Hematopoietic multipotent progenitor cell (in vitro differentiated cells): ENCODE measurements around the gene CDHR2. TPM values are rescaled to one million over a fixed set of nuclear protein-coding genes. Genes with fewer than 3 reads are reported as not detected.

ENCODE experiments used
- DNase-seq, 3 donors: peaks; one replicate each; pipeline ENCODE4 v3.0.0-alpha.2; 2011 to 2015; ENCODE audit warnings: low read depth in 2 of 3, low spot score in 2 of 3
- total RNA-seq: library from RNA; depleted of rRNA; stranded (reverse); fragments of >200 nt; gene quantifications from one replicate; pipeline ENCODE4 v1.2.3, GENCODE V29; 2012

The CDHR2 gene
- total RNA-seq, 1 donor = under 0.01 TPM

DNA sequence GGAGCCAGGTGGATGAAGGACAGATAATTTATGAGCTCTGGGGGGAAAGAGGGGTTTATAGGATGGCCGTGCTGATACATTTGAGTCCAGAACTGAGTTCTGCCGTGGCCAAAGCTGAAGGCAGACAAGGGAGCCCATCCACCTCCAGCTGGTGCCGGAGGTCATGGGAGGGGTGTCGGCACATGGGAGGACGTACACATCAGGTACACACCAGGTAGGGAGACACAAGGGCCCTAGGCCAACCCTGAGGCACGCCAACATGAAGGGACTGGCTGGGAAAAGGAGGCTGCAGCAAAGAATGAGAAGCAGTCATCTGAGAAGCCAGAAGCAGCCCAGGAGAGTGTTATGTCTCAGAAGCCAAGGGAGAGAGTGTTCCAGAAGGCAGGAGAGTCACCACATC, 62.9 kb downstream of the CDHR2 start:
- DNase-seq = no peak

DNA sequence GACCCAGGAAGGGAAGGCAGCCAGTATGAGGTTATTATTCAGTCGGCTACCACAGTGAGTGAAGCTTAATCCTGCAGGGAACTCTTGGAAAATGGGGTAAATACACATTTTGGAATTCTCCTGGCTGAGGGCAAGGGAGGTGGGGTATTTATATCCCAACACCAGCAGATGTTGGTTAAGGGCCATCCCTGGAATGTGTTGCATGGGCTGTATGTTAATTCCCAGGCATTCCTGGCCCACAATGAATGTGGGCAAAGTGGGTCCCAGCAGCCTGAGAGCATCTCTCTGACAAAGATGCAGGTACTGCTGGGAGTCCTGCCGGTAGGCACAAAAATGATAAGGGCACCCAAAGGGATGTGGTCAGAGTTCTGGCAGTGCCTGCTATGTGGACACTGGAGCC, 63.7 kb downstream of the CDHR2 start:
- DNase-seq = no peak

DNA sequence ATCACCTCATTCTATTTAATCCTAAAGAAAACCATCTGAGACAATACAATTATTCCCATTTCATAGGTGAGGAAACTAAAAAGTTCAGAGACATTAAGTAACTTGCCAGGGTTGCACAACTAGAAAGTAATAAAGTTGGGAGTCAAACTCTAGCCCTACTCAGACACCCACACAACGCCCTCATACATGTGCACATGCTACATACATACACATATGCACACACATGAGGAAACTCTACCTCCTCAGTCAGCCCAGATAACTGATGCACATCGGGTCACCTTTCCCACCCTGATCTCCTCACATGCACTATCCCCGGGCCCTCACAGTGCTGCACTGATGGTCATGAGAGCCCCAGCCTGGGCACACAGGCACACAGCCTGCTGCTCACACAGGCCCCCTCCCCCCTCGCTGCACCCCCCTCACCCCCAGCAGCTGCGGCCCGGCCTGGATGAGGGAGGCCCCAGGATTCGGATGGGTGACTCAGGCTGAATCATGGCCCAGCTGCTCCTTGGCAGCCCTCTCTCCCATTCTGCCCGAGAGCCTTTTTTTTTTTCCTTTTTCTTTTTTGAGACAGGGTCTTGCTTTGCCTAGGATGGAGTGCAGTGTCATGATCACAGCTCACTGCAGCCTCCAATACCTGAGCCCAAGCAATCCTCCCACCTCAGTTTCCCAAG, 65.8 kb downstream of the CDHR2 start:
- DNase-seq = no peak

DNA sequence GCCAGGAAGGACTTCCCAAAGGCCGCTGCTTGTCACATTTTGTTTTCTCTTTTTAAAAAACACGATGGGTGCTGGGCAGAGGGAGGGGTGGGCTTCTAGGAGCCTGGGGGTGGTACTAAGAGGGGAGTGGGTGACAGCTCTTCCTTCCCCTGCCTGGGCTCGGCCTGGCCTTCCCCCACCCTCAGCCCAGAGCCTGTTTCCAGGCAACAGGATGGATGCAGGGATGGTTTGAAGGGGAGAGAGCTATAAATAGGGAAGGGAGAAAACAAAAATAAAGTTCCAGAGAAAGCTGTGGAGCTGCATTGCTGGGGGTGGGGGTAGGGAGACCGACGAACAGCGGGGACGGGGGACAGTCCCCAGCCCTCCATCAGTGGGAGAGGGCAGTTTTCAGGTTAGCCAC, 67.4 kb downstream of the CDHR2 start:
- DNase-seq = no peak

DNA sequence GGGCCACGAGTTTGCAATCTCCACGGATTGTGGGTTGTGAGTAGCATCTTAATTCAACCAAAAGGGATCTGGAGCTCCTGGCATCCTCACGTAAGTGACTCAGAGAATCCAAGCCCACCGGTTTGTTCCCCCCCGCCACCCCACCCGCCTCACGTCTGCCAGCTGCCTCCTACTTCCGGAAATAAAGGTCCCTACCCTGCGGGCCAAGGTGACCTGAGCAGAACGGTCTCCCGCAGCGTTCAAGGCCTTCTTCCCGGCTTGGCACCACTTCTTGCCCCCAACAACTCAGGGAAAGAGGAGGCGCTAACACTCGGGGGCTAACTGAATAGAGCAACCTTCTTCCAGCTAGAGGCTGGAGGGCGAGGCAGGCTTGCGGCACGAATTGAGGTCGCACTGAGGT, 69.6 kb downstream of the CDHR2 start:
- DNase-seq = peak in 1 of 3 donors; percentile 12

DNA sequence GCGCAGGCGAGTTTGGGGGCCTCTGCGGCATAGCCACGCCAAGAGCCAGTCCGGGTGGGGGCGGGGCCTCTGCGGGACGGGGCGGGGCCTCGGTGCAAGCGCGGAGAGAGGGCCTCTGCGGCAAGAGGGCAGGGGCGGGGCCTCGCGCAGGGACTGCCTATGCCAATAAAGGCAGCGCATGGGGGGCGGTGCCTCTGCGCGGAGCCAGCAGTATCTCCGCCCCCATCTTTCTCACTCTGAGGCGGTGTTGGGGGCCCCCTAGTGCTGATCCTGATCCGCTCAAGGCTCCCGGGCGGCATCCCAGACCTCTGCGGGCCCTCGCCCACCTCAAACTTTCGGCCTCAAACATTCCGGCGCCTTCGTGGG, 70.0 kb downstream of the CDHR2 start:
- peak in 2 of 3 donors; percentile 86 to 87 for DNase-seq

DNA sequence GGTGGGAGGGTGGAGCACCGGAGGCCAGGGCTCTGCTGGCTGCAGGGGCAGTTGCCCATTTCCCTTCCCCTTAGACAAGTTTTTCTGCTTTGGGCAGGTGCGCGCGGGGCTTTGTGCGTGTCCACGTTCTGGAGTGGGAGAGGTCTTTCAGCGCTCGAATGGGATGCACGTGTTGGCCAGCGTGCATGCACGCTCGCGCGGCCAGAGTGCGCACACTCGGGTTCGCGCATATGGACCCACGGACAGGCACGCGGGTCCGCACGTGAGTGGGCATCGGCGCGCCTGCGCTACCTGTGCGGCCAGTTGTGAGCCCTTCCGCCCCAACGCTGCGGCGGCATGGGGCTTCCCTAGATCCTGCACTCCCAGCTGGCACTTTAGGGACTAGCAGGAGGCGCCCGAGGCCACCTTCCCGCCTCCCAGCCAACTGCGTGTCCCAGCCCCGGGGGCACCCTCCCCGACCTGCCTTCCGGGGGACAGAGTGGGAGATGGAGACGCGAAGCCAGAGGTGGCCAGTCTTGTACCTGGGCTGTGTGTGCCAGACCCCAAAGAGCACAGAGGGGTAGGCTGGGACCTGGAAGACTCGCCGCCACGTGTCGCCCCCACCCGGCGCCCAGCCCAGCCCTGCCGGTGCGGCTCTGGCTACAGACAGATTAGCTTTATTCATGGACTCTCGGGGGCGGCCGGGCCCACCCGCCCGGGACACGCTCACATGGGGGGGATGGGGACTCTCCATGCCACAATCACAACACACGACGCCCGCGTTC, 70.6 kb downstream of the CDHR2 start:
- DNase-seq = no peak

DNA sequence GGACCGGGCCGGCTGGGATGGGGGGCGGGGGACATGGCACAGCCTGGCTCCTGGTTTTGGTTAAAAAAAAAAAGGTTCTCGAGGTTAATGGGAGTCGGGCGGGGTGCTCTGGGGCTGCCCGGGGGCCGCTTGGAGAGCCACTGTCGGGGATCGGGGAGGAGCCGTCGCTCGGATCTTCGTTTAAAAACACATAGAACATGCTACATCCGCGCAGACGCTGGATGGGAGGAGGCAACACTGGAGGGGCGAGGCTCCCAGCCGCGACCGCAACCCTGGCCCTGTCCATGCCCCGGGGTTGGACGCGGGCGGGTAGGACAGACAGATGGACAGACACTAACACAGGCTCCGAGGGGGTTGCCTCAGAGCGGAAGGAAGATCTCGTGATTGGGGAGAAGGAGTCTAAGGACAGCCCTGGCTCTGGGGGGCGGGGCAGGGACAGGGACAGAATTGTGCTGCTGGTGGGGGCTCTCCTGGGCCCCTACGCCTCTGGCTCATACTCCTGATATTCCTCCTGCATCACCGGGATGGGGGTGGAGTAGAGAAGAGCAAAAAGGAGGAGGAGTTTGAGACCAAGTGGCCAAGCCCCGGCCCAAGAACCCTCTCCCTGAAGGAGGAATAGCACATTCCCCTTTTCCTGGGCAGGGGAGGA, 71.3 kb downstream of the CDHR2 start:
- no peak for DNase-seq

GRCh38 chr5:176621661-176622079, 72.5 kb downstream of the CDHR2 start:
- DNase-seq = no peak

DNA sequence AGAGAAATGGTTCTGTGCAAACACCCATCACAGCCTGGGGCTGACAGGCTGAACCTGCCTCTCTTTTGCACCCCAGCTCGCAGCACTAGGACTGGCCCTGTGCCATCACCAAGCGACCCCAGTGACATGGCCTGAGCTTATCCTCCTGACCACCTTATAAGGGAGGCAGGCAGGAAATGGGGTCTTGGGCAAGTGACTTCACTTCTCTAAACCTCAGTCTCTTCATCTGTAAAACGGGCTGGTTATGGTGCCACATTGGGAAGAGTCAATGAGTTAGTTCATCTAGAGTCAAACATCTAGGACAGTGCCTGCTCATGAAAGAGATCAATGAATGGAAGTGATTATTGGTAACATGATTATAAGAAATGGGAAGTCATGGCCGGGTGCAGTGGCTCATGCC, 75.0 kb downstream of the CDHR2 start:
- DNase-seq = no peak

GRCh38 chr5:176624938-176625337, 75.8 kb downstream of the CDHR2 start:
- no peak for DNase-seq

- no peak for DNase-seq
Observed at GRCh38 chr5:176625512-176625911, 76.4 kb downstream of the CDHR2 start.

GRCh38 chr5:176625966-176626875, 77.1 kb downstream of the CDHR2 start:
- DNase-seq = no peak

- no peak for DNase-seq
Observed at GRCh38 chr5:176626876-176627236, 77.7 kb downstream of the CDHR2 start.

DNA sequence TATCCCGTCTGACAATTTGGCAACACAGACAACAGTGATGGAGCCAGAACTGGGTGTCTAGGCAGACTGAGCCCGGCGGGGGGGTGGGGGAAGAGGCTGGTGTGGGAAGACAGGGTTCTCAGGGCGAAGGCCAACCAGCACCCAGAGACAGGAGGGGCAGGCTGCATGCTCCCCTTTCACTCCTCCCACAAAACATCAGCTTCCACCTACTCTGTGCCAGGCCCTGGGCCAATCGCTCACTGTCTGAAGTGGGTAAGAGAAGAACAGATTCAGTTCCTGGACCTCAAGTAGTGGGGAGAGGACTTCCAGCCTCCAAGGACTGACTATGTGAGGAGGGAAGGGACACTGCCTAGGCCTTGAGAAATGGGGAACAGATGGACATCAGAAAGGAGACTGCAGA, 78.4 kb downstream of the CDHR2 start:
- no peak for DNase-seq

DNA sequence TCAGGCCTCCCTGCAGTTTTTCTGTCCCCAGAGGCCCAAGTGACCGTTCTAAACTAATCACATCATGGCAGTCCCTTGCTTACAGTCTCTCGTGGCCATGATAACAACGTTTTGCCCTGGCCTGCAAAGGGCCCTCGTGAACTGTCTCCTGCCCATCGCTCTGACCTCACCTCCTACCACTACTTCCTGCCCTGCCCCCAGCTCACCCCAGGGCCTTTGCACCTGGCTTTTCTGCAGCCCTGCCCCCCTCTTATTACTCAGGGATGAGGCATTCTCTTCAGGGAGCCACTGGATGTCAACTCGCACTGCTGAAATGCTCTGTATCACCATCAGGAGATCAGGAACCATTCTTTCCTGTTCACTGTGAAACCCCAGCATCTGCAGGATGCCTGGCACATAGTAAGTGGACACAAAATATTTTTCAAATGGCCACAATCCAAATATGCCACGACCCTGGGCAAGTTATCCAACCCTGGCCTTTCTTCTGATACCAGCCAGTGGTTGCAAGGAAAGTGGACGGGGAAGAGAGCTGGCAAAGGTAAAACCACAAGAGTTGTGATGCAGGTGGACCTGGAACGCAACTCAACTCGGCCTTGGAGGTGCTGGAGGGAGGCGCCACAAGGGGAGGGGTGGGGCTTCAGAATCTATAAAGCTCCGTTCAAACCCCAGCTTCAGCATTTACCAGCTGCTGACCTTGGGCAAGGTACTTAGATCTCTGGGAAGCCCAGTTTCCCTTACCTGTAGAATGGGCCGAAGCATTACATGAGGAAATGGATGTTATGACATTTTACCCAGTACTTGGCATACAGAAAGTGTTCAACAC, 79.5 kb downstream of the CDHR2 start:
- DNase-seq = no peak

DNA sequence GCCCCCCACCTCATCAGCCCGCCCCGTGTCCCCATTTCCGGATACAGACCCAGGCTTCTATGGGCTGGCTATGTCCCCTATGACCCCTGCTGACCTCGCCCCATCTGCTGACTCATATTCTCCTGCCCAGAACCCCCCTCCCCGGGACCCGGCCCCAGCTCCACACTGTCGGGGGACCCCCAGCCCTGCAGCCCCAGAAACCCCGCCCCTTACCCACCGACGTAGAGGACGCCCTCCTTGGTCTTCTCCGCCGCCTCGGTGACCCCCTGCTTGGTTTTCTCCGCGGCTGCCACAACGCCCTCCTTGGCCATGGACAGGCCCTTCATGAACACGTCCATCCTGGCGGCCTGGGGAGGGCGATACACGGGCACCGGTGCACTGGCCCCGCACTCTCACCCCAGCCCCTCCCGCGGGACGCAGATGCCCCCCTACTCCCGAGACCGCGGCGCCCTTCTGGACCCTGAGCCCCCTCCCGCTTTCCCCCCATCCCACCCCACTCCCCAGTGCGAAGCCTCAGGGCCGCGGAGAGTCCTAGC, 80.2 kb downstream of the CDHR2 start:
- DNase-seq = no peak

- peak in 2 of 3 donors; percentile 46 to 57 for DNase-seq
Observed at GRCh38 chr5:176629853-176630680, 80.9 kb downstream of the CDHR2 start, which contains the start of the genes EIF4E1B and SNCB. TSS of gene EIF4E1B (plus strand) at chr5:176630675. CDS start at chr5:176642788, 12,113 bp downstream. TSS of gene SNCB (minus strand) at chr5:176630534. CDS start at chr5:176629654, 880 bp downstream.
